Esophagus squamous epithelium (tissue), 4 donors: ENCODE measurements around the gene DTD2.

Source experiments
- CTCF ChIP-seq, 6 experiments: fragments of 450-650 bp in 4 of 6; fragments of 200-600 bp in 2 of 6; sonication (generic) in 2 of 6; IDR thresholded peaks; one replicate each; pipeline ENCODE4 v1.5.1; 2016 to 2019; ENCODE audit warnings: antibody characterized with exemption in 6 of 6, mild to moderate bottlenecking in 4 of 6, moderate library complexity in 4 of 6
- POLR2A ChIP-seq, 4 donors: fragments of 450-650 bp; IDR thresholded peaks; one replicate each; pipeline ENCODE4 v1.6.1; 2017; ENCODE audit warnings: antibody characterized with exemption in 4 of 4, mild to moderate bottlenecking in 4 of 4, moderate library complexity in 3 of 4

GRCh38 chr14:31429791-31430190 is 27.5 kb downstream of the DTD2 start:
- no peak for TF ChIP-seq CTCF (IDR thresholded peaks at IDR 0.05)
- TF ChIP-seq POLR2A (IDR thresholded peaks at IDR 0.05) = no peak
